GM23338 (cell line): ENCODE data around the gene TMEM151B.

Experiments
- POLR2AphosphoS5 ChIP-seq: IDR thresholded peaks from 2 replicates; pipeline ENCODE4 v1.6.1; 2016; ENCODE audit warnings: antibody characterized with exemption, low read depth
- TF ChIP-seq, protein P1 (sequence below), 2 experiments: fragments of 200-600 bp in 1 of 2; sonication (generic) in 1 of 2; conservative IDR thresholded peaks; 2 replicates each; pipeline versions ENCODE4 v1.5.1 to v1.6.1; 2016 to 2017; ENCODE audit warnings: antibody characterized with exemption in 2 of 2, low read depth in 2 of 2, mild to moderate bottlenecking in 2 of 2, moderate library complexity in 1 of 2

DNA sequence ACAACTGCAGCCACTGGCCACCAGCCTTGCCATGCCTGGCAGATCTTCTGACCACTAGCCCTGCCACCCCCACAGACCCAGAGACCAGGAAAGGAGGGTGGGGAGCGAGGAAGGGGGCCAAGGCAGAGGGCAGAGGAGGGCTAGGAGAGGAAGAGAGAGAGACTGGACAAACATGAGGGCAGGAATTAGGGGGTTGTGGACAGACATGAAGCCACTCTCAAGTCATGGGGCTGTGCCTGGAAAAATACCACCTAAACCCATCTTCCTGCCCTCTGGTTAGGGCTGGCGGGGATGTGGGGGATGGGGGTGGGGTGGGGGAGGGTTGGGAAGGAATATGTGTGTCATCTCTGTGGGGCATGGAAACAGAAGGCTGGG is 48.3 kb upstream of the TMEM151B start:
- TF ChIP-seq, protein P1, sequence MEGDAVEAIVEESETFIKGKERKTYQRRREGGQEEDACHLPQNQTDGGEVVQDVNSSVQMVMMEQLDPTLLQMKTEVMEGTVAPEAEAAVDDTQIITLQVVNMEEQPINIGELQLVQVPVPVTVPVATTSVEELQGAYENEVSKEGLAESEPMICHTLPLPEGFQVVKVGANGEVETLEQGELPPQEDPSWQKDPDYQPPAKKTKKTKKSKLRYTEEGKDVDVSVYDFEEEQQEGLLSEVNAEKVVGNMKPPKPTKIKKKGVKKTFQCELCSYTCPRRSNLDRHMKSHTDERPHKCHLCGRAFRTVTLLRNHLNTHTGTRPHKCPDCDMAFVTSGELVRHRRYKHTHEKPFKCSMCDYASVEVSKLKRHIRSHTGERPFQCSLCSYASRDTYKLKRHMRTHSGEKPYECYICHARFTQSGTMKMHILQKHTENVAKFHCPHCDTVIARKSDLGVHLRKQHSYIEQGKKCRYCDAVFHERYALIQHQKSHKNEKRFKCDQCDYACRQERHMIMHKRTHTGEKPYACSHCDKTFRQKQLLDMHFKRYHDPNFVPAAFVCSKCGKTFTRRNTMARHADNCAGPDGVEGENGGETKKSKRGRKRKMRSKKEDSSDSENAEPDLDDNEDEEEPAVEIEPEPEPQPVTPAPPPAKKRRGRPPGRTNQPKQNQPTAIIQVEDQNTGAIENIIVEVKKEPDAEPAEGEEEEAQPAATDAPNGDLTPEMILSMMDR (conservative IDR thresholded peaks at IDR 0.05; ENCODE audit: low read depth in 2 of 2) = no peak
- TF ChIP-seq POLR2AphosphoS5 = no peak
